GM12892 (cell line): ENCODE results near the gene TNP2.

Experiments
- POLR2A ChIP-seq: IDR thresholded peaks from 2 replicates; pipeline ENCODE4 v1.6.1; 2011; ENCODE audit warnings: low read depth, low read length, control low read depth
- POLR2AphosphoS5 ChIP-seq: IDR thresholded peaks from 2 replicates; pipeline ENCODE4 v1.6.1; 2011; ENCODE audit warnings: low read depth, low read length, control low read depth
- TAF1 ChIP-seq: IDR thresholded peaks from 2 replicates; pipeline ENCODE4 v1.6.1; 2011; ENCODE audit warnings: low read depth, mild to moderate bottlenecking, control low read depth, low read length, borderline replicate concordance

DNA sequence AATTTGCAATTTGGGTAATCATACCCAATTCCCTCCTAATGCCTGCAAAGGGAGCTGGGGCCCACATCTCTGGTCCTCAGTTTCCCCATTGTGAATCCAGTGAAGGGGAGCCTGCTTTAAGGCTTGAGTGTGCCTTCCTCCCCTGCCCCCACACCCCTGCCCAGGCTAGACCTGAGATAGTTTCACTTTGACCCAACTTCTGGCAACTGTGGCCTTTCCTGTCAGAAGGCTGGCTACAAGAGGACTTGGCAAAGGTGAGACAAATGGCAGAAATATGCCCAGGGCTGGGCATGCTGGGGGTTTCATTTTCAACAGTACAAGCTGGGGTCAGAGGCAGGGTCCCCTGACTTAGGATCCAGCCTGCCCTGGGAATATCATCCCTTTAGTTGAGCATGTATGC, 23.1 kb downstream of the TNP2 start:
- TF ChIP-seq POLR2AphosphoS5 (no peak), POLR2A (no peak), TAF1 (no peak)
